Fibroblast of skin of left quadriceps (primary cell): ENCODE measurements around the gene TSHZ3.

Experiments used
- DNase-seq, 2 experiments: peaks; one replicate each; pipeline ENCODE4 v3.0.0-alpha.2; 2013; ENCODE audit warnings: low read depth in 2 of 2

Gene TSHZ3

GRCh38 chr19:31286491-31286890 is 62.7 kb downstream of the TSHZ3 start:
- DNase-seq = no peak

- DNase-seq = peak in 1 of 2 experiments; percentile 2
These were observed 63.5 kb downstream of the TSHZ3 start for GRCh38 chr19:31285744-31286143.

GRCh38 chr19:31284621-31285020 is 64.6 kb downstream of the TSHZ3 start:
- no peak for DNase-seq

DNA sequence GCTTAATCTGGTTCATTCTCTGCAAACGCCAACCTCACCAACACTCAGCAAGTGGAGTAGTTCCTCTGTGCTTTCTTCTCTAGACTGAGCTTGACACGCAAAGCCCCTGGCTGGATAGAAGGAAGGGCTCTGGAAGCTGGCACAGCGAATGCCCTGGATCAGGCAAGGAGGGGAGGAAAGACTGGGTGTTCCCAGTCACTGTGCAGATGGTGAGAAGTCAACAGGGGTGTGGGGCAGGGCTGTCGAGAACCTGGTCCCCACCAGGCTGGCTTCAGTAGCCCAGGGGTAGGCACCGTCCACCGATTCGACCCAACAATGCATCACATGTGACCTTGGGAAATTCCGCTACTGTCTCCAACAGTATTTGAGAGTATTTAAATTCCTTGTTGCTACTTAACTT is 65.5 kb downstream of the TSHZ3 start:
- no peak for DNase-seq

DNA sequence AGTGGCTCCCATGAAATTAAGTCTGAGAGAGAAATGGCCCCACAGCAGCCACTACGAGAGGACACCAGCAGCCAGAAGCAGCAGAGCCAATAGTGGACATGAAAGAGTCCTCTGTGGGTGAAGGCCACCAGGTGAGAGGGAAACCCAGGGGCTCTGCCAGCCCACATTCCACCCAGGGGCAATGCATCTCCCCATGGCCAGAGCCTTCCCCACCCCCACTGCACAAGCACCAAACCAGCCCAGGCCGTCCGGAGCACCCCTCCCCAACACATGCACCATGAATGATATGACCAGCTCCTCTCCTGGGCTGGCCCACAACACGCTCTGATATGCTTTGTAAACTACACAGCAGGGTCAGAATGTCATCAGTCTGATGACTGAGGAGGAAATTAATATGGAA is 66.9 kb downstream of the TSHZ3 start:
- DNase-seq = no peak

DNA sequence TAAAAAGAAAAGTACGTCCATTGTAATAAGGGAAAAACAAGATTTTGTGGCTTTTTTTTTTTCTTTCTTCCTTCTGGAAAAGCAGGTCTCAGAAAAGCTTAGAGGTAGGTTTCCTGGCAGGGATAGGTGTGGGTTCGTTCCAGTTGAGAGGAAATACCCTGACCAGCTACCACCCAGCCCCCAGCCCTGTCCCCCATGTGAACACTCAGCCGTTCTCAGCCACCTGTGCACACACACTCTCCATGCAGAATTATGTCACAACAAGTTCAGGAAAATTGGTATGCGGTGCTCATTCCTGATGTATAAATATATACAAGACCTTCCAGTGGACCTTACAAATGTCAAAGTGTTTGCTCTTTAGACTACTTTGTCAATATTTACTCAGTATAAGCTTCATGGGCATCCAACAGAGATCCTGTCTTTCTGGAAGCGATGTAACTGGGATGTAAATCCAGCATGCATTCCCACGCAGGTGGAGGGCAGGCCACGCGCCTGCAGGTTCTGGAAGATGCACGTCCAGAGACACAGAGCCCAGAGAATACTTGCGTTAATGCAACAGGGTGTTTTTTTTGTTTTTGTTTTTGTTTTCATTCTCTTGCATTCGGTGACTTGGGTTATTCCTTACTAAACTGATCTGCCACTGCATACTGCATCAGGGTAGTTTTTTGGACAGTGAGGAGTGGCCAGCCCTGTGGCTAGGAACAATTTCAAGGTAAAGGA is 68.8 kb downstream of the TSHZ3 start:
- no peak for DNase-seq

- DNase-seq = no peak
These were observed 69.8 kb downstream of the TSHZ3 start for GRCh38 chr19:31279436-31279765.

- no peak for DNase-seq
These were observed 70.4 kb downstream of the TSHZ3 start for GRCh38 chr19:31278555-31279435.

DNA sequence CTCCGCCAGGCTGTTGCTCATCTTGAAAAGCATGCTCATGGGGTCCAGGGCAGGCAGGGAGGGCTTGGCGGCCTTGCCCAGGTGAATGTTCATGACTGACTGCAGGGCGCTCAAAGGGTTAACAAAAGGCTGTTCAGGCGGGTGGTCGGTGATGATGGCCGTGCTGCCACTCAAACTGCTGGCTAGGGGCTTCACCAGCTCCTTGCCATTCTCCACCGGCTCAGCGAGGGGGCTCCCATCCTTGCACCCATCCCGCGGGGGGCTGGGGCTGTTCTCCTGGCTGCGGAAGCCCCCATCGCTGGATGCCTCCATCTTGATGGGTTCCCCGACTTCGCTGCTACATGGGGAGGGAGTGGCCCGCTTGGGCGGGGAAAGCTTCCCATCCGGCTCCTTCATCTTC is 71.7 kb downstream of the TSHZ3 start:
- DNase-seq = no peak

DNA sequence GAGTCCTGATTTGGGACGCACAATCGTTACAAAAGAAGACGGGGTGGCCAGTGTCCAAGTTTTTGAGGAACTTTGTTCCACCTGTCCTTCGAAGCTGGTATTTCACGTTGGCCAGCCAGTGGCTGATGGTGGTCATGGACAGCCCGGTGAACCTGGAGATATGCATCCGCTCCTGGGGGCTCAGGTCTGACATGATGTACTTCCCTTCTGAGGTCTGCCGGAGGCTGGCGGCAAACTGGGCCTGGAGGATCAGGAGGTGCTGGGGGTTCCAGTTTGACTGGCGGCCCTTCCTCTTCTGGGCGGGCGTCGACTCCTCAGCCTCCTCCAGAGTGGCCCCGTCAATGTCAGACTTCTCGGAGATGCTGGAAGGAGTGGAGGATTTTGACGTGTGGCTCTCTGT is 72.4 kb downstream of the TSHZ3 start:
- DNase-seq = no peak

- no peak for DNase-seq
These were observed 74.2 kb downstream of the TSHZ3 start for GRCh38 chr19:31275068-31275334.

- DNase-seq = no peak
These were observed 74.8 kb downstream of the TSHZ3 start for GRCh38 chr19:31274251-31275067.

DNA sequence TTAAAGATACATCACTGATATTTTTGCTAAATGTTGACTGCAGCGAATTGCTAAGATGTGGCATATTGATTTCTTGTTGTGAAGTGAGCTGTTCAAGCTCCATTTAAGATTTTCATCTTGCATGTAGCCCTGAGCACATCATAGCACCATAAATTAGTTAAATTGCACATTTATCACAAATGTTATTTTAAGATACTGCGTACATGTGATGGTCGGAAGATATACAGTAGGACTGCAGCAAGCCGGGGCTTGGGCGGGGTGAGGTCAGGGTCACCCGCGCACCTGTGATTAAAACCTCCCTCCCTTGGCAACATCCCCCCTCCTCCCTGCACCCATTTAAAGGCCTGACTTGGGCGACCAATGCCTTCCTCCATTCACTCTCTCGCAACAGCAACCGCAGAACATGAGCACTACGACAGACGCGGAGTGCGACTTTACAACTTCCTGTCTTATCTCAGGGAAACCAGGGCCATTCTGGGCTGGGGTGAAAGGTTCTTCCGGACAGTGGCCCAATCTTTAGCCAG is 76.6 kb downstream of the TSHZ3 start:
- no peak for DNase-seq

GRCh38 chr19:31271306-31271911 is 77.8 kb downstream of the TSHZ3 start:
- no peak for DNase-seq

- DNase-seq = peak in 1 of 2 experiments; percentile 14
These were observed 78.3 kb downstream of the TSHZ3 start for GRCh38 chr19:31270897-31271296.

GRCh38 chr19:31269425-31270127 is 79.7 kb downstream of the TSHZ3 start:
- DNase-seq = no peak

GRCh38 chr19:31268751-31269383 is 80.4 kb downstream of the TSHZ3 start:
- DNase-seq = no peak

GRCh38 chr19:31266731-31267130 is 82.5 kb downstream of the TSHZ3 start:
- no peak for DNase-seq

DNA sequence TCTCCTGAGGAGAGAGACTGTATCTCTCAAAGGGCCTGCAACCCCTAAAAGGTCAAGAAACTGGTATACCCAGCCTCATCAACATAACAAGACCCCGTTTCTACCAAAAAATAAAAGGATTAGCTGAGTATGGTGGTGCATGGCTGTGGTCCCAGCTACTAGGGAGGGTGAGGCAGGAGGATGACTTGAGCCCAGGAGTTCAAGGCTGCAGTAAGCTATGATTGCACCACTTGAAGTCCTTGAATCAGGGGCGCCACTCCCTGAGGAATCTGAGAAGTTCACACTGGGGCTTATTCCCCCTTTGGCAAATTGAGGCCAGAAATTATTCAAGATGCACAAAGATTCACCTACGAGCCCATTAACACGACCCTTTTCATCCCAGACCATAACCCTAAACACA is 83.0 kb downstream of the TSHZ3 start:
- DNase-seq = no peak

DNA sequence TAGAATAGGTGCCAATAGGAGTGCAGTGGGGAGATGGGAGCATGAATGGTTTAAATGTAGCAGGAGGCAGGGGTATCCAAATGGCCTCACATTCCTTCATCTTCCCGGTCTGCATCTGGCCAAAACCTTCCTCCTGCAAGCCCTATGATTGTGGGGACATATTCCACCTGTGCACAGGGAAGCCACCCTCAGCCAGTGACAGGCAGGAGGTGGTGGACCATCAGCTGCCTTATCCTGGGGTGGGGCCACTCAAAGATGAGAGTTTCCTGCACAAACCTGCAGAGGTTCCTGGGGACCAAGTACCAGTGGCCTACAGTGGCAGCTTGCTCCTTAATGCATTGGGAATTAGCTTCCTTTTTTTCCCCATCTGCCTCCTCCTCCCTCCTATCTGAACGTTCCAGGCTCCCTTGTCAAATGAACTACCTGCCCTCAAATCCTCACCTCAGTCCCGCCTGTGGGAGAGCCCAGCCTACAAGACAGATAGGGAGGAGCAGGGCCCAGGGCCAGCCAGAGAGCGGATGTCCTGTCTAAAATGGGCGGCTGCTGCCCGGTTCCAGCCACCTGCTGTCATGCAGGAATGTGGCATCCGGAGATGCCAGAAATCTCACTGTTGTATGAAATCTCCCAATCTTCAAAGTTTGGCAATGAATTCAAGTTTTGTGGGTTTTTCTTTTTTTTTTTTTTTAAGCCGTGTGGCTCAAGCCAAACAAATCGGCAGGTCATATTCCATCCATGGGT is 85.0 kb downstream of the TSHZ3 start:
- DNase-seq = no peak
